SH-SY5Y (cell line): ENCODE measurements around the gene FKBP4.

Experiments
- GATA2 ChIP-seq: IDR thresholded peaks from 2 replicates; pipeline ENCODE4 v1.6.1; 2011; ENCODE audit warnings: mild to moderate bottlenecking, low read depth, low read length
- GATA3 ChIP-seq: IDR thresholded peaks from 2 replicates; pipeline ENCODE4 v1.6.1; 2011; ENCODE audit warnings: low read depth, mild to moderate bottlenecking, low read length, moderate library complexity

DNA sequence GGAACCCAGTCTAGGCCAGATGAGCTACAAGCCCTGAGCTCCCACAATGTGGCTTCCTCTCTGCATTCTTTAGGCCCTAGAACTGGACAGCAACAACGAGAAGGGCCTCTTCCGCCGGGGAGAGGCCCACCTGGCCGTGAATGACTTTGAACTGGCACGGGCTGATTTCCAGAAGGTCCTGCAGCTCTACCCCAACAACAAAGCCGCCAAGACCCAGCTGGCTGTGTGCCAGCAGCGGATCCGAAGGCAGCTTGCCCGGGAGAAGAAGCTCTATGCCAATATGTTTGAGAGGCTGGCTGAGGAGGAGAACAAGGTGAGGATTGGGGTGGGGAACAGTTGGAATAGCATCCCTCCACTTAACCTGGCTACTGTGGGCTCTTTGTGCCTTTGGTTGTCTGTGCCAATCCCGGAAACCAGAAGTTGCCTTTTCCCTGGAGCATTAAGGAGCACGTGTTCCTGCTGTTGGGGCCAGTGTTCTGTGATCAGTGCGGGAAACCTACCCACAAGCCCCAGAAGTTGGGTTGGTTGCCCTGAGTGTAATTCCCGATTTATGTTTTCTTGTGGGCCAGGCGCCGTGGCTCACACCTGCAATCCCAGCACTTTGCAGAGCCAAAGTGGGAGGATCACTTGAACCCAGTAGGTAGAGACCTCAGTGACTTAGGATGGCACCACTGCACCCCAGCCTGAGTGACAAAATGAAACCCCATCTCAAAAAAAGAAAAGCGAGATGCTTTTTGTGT is 6.4 kb downstream of the FKBP4 start:
- TF ChIP-seq GATA2, result no peak
- TF ChIP-seq GATA3, result no peak
